ENCODE data around the gene ESF1.

DNA sequence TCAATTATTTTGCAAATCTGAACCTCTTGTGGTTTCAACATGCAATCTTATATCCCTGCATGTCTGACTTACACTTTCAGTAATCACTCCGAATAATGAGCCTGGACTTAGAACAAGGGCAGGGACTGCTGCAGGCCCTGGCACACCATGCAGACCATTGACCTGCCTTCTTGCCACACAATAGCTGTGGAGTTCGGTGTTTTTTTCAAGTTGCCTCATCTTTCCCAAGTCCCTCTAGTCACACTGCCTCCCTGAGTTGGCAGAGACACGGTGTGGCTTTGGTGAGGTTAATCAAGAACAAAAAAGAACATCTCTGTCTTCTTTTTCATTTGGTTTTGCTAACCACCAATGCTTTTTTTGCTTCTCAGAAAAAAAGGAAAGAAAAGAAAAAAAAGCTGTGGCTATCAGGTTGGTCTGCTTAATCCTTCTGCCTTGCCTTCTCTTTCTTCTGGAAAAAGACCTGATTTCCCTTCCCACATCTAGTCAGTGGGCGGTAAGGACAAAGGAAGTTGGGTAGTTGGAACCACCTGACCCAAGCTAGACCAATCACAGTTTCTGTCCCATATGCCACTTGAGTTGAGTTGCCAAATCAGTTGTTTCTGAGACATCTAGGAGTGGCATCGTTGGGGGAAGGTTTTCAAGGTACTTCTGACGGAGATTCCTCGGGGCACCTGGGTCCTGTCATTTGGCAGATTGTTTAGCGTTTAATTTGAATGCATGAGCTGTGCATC lies 90.1 kb downstream of the ESF1 start:
- no peak for TF ChIP-seq EZH2 (IDR thresholded peaks at IDR 0.05; ENCODE audit: insufficient read depth, poor library complexity, severe bottlenecking)
- no peak for TF ChIP-seq EZH2phosphoT487 (IDR thresholded peaks at IDR 0.05; ENCODE audit: insufficient read depth, low read depth)
